Endodermal cell (in vitro differentiated cells): Measurements from ENCODE around the gene OR52N1. TPM values are rescaled to one million over a fixed set of nuclear protein-coding genes. Genes with fewer than 3 reads are reported as not detected.
A peak's percentile ranks its signal among the peaks of the same experiment; 100 is the strongest.

Experiments used
- DNase-seq: peaks from one replicate; pipeline ENCODE4 v3.0.0-alpha.2; 2017
- H3K27ac ChIP-seq: 2 replicates; pipeline ENCODE4 v1.5.1; 2013; ENCODE audit warnings: mild to moderate bottlenecking, low read depth, low read length, moderate library complexity
- H3K27me3 ChIP-seq: 2 replicates; pipeline ENCODE4 v1.6.1; 2013; ENCODE audit warnings: mild to moderate bottlenecking, low read length, moderate library complexity; ENCODE audit not compliant: insufficient read depth, control insufficient read depth, poor library complexity, severe bottlenecking
- H3K36me3 ChIP-seq: 2 replicates; pipeline ENCODE4 v1.7.0; 2013; ENCODE audit warnings: mild to moderate bottlenecking, low read length, moderate library complexity; ENCODE audit not compliant: control insufficient read depth, insufficient read depth
- H3K4me1 ChIP-seq: one replicate; pipeline ENCODE4 v1.7.0; 2013; ENCODE audit warnings: low read length; ENCODE audit not compliant: control insufficient read depth, insufficient read depth
- H3K4me3 ChIP-seq: 2 replicates; pipeline ENCODE4 v1.5.1; 2013; ENCODE audit warnings: mild to moderate bottlenecking, low read length, moderate library complexity
- H3K9ac ChIP-seq: 2 replicates; pipeline ENCODE4 v1.6.1; 2013; ENCODE audit warnings: mild to moderate bottlenecking, low read length, moderate library complexity; ENCODE audit not compliant: poor library complexity, severe bottlenecking; ENCODE audit errors: extremely low read depth
- H3K9me3 ChIP-seq: 2 replicates; pipeline ENCODE4 v1.6.1; 2013; ENCODE audit warnings: mild to moderate bottlenecking, low read length, moderate library complexity; ENCODE audit not compliant: control insufficient read depth
- H3K27ac Mint-ChIP-seq: 2 replicates; pipeline ENCODE4 v1.8.0; 2020; ENCODE audit warnings: mixed read lengths
- H3K27me3 Mint-ChIP-seq: 2 replicates; pipeline ENCODE4 v1.8.0; 2021; ENCODE audit warnings: mild to moderate bottlenecking, mixed read lengths; ENCODE audit not compliant: insufficient read depth
- H3K36me3 Mint-ChIP-seq: 2 replicates; pipeline ENCODE4 v1.8.0; 2020; ENCODE audit warnings: low read depth, mixed read lengths
- H3K4me1 Mint-ChIP-seq: 2 replicates; pipeline ENCODE4 v1.8.0; 2020; ENCODE audit warnings: mixed read lengths
- H3K4me3 Mint-ChIP-seq: 2 replicates; pipeline ENCODE4 v1.8.0; 2020; ENCODE audit warnings: mild to moderate bottlenecking, moderate library complexity, mixed read lengths
- H3K9me3 Mint-ChIP-seq: 2 replicates; pipeline ENCODE4 v1.8.0; 2020; ENCODE audit warnings: mild to moderate bottlenecking, mixed read lengths
- CTCF ChIP-seq: fragments of 200-600 bp; sonication (generic); conservative IDR thresholded peaks from 2 replicates; pipeline ENCODE4 v1.5.0; 2021; ENCODE audit warnings: antibody characterized with exemption, mild to moderate bottlenecking
- WGBS, 2 experiments: methylation state at CpG; one replicate each; pipeline versions ENCODE4 v1.1.5 to v1.1.7; 2013; ENCODE audit warnings: missing lambda C conversion rate in 2 of 2, mixed read lengths in 1 of 2; ENCODE audit not compliant: insufficient coverage in 1 of 2, insufficient read length in 1 of 2; 5-methylcytosine and 5-hydroxymethylcytosine counted together
- total RNA-seq, 2 donors: library from RNA; stranded (reverse); fragmentation: NEBNext Ultra II Directional in 1 of 2; extraction: Animal tissue kit (Norgen Biotek cat#: 25700) in 1 of 2; gene quantifications; 2 replicates in 1 of 2; 3 replicates in 1 of 2; pipeline ENCODE4 v1.2.1, GENCODE V29; 2021

OR52N1 gene
- total RNA-seq, 2 donors from 2014 or later = not detected

- Histone ChIP-seq H3K27ac (no peak overlapping the region), H3K9ac (no peak overlapping the region), H3K4me1 (no peaks in the 10 kb centered on the region), H3K36me3 (no peaks in the 10 kb centered on the region), H3K9me3 (peaks cover 11% of the 10 kb centered on the region), H3K4me3 (no peak overlapping the region), H3K27me3 (no peaks in the 10 kb centered on the region)
- WGBS, 2 experiments = 76 to 78% methylated on average over 8 to 10 of the region's 10 CpGs
- TF ChIP-seq CTCF = peak; percentile 47
- no peak overlapping the region for H3K27ac Mint-ChIP-seq
- H3K27me3 Mint-ChIP-seq = peaks cover 10% of the 10 kb centered on the region
- peaks cover 7% of the 10 kb centered on the region for H3K9me3 Mint-ChIP-seq
- H3K4me1 Mint-ChIP-seq = peaks cover 7% of the 10 kb centered on the region
- H3K4me3 Mint-ChIP-seq = no peak overlapping the region
- H3K36me3 Mint-ChIP-seq = no peaks in the 10 kb centered on the region
- peak; percentile 77 for DNase-seq
Measured at GRCh38 chr11:5807580-5807979, 16.5 kb upstream of the OR52N1 start.

- Histone ChIP-seq H3K9ac (no peak overlapping the region), H3K36me3 (no peaks in the 10 kb centered on the region), H3K4me3 (no peak overlapping the region), H3K4me1 (no peaks in the 10 kb centered on the region), H3K9me3 (peaks cover 11% of the 10 kb centered on the region), H3K27ac (no peak overlapping the region), H3K27me3 (no peaks in the 10 kb centered on the region)
- peaks cover 5% of the 10 kb centered on the region for H3K27me3 Mint-ChIP-seq
- no peak for TF ChIP-seq CTCF
- WGBS, 2 experiments = 0 to 76% methylated on average over 1 to 5 of the region's 5 CpGs
- peaks cover 5% of the 10 kb centered on the region for H3K4me1 Mint-ChIP-seq
- H3K9me3 Mint-ChIP-seq = peaks cover 7% of the 10 kb centered on the region
- no peak overlapping the region for H3K27ac Mint-ChIP-seq
- no peak for DNase-seq
- no peak overlapping the region for H3K4me3 Mint-ChIP-seq
- no peaks in the 10 kb centered on the region for H3K36me3 Mint-ChIP-seq
Measured at GRCh38 chr11:5803982-5804381, 12.9 kb upstream of the OR52N1 start.

- Histone ChIP-seq H3K4me1 (no peaks in the 10 kb centered on the region), H3K9ac (no peak overlapping the region), H3K4me3 (no peak overlapping the region), H3K9me3 (no peaks in the 10 kb centered on the region), H3K27me3 (no peaks in the 10 kb centered on the region), H3K27ac (no peak overlapping the region), H3K36me3 (no peaks in the 10 kb centered on the region)
- H3K4me1 Mint-ChIP-seq = no peaks in the 10 kb centered on the region
- 94 to 98% methylated on average over 5 to 6 of the region's 6 CpGs for WGBS, 2 experiments
- TF ChIP-seq CTCF = no peak
- no peak overlapping the region for H3K4me3 Mint-ChIP-seq
- no peaks in the 10 kb centered on the region for H3K36me3 Mint-ChIP-seq
- H3K27me3 Mint-ChIP-seq = no peaks in the 10 kb centered on the region
- no peaks in the 10 kb centered on the region for H3K9me3 Mint-ChIP-seq
- DNase-seq = no peak
- no peak overlapping the region for H3K27ac Mint-ChIP-seq
Measured at GRCh38 chr11:5796541-5796940, 5.5 kb upstream of the OR52N1 start.
